Left ventricle myocardium inferior (tissue), 1 donor: ENCODE results near the gene PRKCQ. TPM values are rescaled to one million over a fixed set of nuclear protein-coding genes. Genes with fewer than 3 reads are reported as not detected.

ENCODE experiments used
- DNase-seq: peaks from one replicate; pipeline ENCODE4 v3.0.0-alpha.2; 2020
- H3K27ac ChIP-seq: fragments of 200-600 bp; replicated peaks from 2 replicates; pipeline ENCODE4 v1.8.0; 2021
- H3K27me3 ChIP-seq: fragments of 200-600 bp; 2 replicates; pipeline ENCODE4 v1.8.0; 2021; ENCODE audit warnings: low read depth
- H3K36me3 ChIP-seq: fragments of 200-600 bp; 2 replicates; pipeline ENCODE4 v1.8.0; 2021
- H3K4me1 ChIP-seq: fragments of 200-600 bp; 2 replicates; pipeline ENCODE4 v1.8.0; 2021
- H3K4me3 ChIP-seq: fragments of 200-600 bp; 2 replicates; pipeline ENCODE4 v1.8.0; 2021; ENCODE audit warnings: mild to moderate bottlenecking, moderate library complexity
- H3K9me3 ChIP-seq: fragments of 200-600 bp; replicated peaks from 2 replicates; pipeline ENCODE4 v1.8.0; 2021
- intact Hi-C: fragments of 100-400 bp; cut with micrococcal nuclease; formaldehyde crosslinking; loops from one replicate; pipeline ENCODE4 v1.11.0; 2022
- total RNA-seq: library from RNA; stranded (reverse); fragmentation: NEBNext Ultra II Directional; extraction: Animal tissue kit (Norgen Biotek cat#: 25700); gene quantifications from one replicate; pipeline ENCODE4 v1.2.1, GENCODE V29; 2021
- TF ChIP-seq, protein P1 (sequence below): fragments of 200-600 bp; IDR thresholded peaks from 2 replicates; pipeline ENCODE4 v1.8.0; 2021; ENCODE audit warnings: antibody characterized with exemption, mild to moderate bottlenecking, borderline replicate concordance
- donor health status: DM: no; HTN: yes; CAD: no; lungs with severe emphysema.

The PRKCQ gene
- total RNA-seq, 1 donor from 2014 or later, result 0.16 TPM

DNA sequence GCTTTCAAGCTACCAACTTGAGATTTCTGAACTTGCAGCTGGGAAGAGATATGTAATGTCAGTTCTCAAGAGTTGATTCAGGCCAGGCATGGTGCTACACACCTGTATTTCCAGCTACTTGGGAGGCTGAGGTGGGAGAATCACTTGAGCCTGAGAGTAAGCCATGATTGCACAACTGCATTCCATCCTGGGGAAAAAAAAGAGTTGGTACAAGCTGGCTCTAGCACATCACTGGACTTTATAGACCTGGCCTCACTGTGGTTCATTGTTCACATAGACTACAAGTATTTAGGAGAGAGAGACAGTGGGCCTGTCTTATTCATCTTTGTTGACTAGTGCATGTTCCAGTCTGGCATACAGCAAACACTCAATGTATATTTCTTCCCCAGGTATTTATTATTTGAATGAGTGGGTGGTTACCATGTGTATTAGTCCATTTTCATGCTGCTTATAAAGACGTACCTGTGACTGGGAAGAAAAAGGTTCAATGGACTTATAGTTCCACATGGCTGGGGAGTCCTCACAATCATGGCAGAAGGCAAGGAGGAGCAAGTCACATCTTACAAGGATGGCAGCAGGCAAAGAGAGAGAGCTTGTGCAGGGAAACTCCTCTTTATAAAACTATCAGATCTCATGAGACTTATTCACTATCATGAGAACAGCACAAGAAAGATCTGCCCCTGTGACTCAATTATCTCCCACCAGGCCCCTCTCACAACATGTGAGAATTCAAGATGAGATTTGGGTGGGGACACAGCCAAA lies 200.9 kb downstream of the PRKCQ start:
- no peak for DNase-seq
- Histone ChIP-seq H3K4me1 (no peaks in the 10 kb centered on the region), H3K4me3 (no peak overlapping the region), H3K36me3 (no peaks in the 10 kb centered on the region), H3K27ac (no peak overlapping the region), H3K27me3 (peaks cover 30% of the 10 kb centered on the region), H3K9me3 (peaks cover 23% of the 10 kb centered on the region)
- TF ChIP-seq, protein P1, sequence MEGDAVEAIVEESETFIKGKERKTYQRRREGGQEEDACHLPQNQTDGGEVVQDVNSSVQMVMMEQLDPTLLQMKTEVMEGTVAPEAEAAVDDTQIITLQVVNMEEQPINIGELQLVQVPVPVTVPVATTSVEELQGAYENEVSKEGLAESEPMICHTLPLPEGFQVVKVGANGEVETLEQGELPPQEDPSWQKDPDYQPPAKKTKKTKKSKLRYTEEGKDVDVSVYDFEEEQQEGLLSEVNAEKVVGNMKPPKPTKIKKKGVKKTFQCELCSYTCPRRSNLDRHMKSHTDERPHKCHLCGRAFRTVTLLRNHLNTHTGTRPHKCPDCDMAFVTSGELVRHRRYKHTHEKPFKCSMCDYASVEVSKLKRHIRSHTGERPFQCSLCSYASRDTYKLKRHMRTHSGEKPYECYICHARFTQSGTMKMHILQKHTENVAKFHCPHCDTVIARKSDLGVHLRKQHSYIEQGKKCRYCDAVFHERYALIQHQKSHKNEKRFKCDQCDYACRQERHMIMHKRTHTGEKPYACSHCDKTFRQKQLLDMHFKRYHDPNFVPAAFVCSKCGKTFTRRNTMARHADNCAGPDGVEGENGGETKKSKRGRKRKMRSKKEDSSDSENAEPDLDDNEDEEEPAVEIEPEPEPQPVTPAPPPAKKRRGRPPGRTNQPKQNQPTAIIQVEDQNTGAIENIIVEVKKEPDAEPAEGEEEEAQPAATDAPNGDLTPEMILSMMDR, result no peak
- intact Hi-C loops, result no loop called here
